HEK293 (cell line): ENCODE data around the gene NCOA3.

Experiments
- CTCF ChIA-PET: fragments of 350-600 bp; formaldehyde crosslinking; extraction: SDS; loops from one replicate; lab custom pipeline; 2021; ENCODE audit warnings: antibody characterized with exemption; lab: Yijun Ruan, JAX
- POLR2A ChIA-PET: fragments of 300-600 bp; formaldehyde crosslinking; extraction: SDS; loops from one replicate; lab custom pipeline; 2020; ENCODE audit warnings: antibody characterized with exemption, inconsistent platforms; lab: Yijun Ruan, JAX
- H3K27ac ChIP-seq: fragments of 200-500 bp; sonication (Bioruptor generic); 2 replicates; pipeline ENCODE4 v1.5.1; 2014; ENCODE audit warnings: low read depth, low read length, control low read depth, inconsistent platforms; ENCODE audit errors: extremely low read depth
- H3K36me3 ChIP-seq, 2 experiments: fragments of 200-500 bp in 1 of 2; sonication (Bioruptor generic) in 1 of 2; 1 replicate in 1 of 2; 2 replicates in 1 of 2; pipeline ENCODE4 v1.5.1; 2014 to 2017; ENCODE audit warnings: inconsistent platforms in 2 of 2, low read length in 2 of 2; ENCODE audit not compliant: control insufficient read depth in 2 of 2, insufficient read depth in 1 of 2
- H3K4me1 ChIP-seq: fragments of 200-500 bp; sonication (Bioruptor generic); 2 replicates; pipeline ENCODE4 v1.5.1; 2014; ENCODE audit warnings: mild to moderate bottlenecking, low read length, inconsistent platforms; ENCODE audit not compliant: control insufficient read depth, insufficient read depth
- H3K4me3 ChIP-seq: 2 replicates; pipeline ENCODE4 v1.5.1; 2011; ENCODE audit warnings: low read depth, mild to moderate bottlenecking, control low read depth, low read length, moderate library complexity
- H3K9me3 ChIP-seq: fragments of 200-500 bp; sonication (Bioruptor generic); 2 replicates; pipeline ENCODE4 v1.5.1; 2014; ENCODE audit warnings: low read depth, low read length, inconsistent platforms; ENCODE audit not compliant: control insufficient read depth, insufficient read depth
- HOXC10 ChIP-seq: sonication (generic); formaldehyde crosslinking; IDR thresholded peaks from 2 replicates; pipeline ENCODE4 v1.8.1; 2023; ENCODE audit warnings: mild to moderate bottlenecking, missing genetic modification reagents
- MZF1 ChIP-seq: fragments of 450-650 bp; formaldehyde crosslinking; IDR thresholded peaks from 2 replicates; pipeline ENCODE4 v1.5.1; 2017; ENCODE audit warnings: missing biosample characterization, missing genetic modification characterization, borderline replicate concordance
- PRDM10 ChIP-seq: fragments of 450-650 bp; formaldehyde crosslinking; IDR thresholded peaks from 2 replicates; pipeline ENCODE4 v1.5.1; 2016; ENCODE audit warnings: missing biosample characterization, missing genetic modification characterization
- PRDM2 ChIP-seq: fragments of 450-650 bp; formaldehyde crosslinking; IDR thresholded peaks from 2 replicates; pipeline ENCODE4 v1.5.1; 2016; ENCODE audit warnings: missing biosample characterization, missing genetic modification characterization, borderline replicate concordance
- PRDM6 ChIP-seq: fragments of 450-650 bp; formaldehyde crosslinking; IDR thresholded peaks from 2 replicates; pipeline ENCODE4 v1.5.1; 2017; ENCODE audit warnings: missing biosample characterization, missing genetic modification characterization
- REPIN1 ChIP-seq: fragments of 450-650 bp; formaldehyde crosslinking; IDR thresholded peaks from 2 replicates; pipeline ENCODE4 v1.5.1; 2017; ENCODE audit warnings: missing biosample characterization, missing genetic modification characterization, low read depth
- ZBTB11 ChIP-seq: fragments of 450-650 bp; formaldehyde crosslinking; conservative IDR thresholded peaks from 2 replicates; pipeline ENCODE4 v1.5.1; 2016; ENCODE audit warnings: low read depth, missing biosample characterization, missing genetic modification characterization
- ZNF280C ChIP-seq: fragments of 450-650 bp; formaldehyde crosslinking; IDR thresholded peaks from 2 replicates; pipeline ENCODE4 v1.5.1; 2016; ENCODE audit warnings: missing biosample characterization, missing genetic modification characterization
- ZNF449 ChIP-seq: fragments of 450-650 bp; formaldehyde crosslinking; IDR thresholded peaks from 2 replicates; pipeline ENCODE4 v1.5.1; 2017; ENCODE audit warnings: missing biosample characterization, mild to moderate bottlenecking, missing genetic modification characterization, moderate library complexity
- ZNF544 ChIP-seq: fragments of 450-650 bp; formaldehyde crosslinking; IDR thresholded peaks from 2 replicates; pipeline ENCODE4 v1.5.0; 2017; ENCODE audit warnings: missing biosample characterization, missing genetic modification characterization
- ZNF549 ChIP-seq: fragments of 450-650 bp; IDR thresholded peaks from 2 replicates; pipeline ENCODE4 v1.5.1; 2018; ENCODE audit warnings: missing biosample characterization, missing genetic modification characterization, mild to moderate bottlenecking, inconsistent platforms, moderate library complexity
- ZNF555 ChIP-seq: fragments of 450-650 bp; formaldehyde crosslinking; conservative IDR thresholded peaks from 2 replicates; pipeline ENCODE4 v1.5.1; 2017; ENCODE audit warnings: missing biosample characterization, mild to moderate bottlenecking, missing genetic modification characterization, inconsistent platforms
- ZNF571 ChIP-seq: fragments of 450-650 bp; formaldehyde crosslinking; IDR thresholded peaks from 2 replicates; pipeline ENCODE4 v1.5.0; 2017; ENCODE audit warnings: missing biosample characterization, missing genetic modification characterization
- ZNF623 ChIP-seq: fragments of 450-650 bp; formaldehyde crosslinking; IDR thresholded peaks from 2 replicates; pipeline ENCODE4 v1.5.1; 2016; ENCODE audit warnings: missing biosample characterization, missing genetic modification characterization

NCOA3 gene

GRCh38 chr20:47648943-47649342 is 147.3 kb downstream of the NCOA3 start:
- ChIA-PET POLR2A (no interaction called here), CTCF (interaction anchor here (0.6 to 2.4 kb wide), 5 partner anchors 14 to 972 kb away, joined by 3 to 10 read pairs (median 4); no protein-coding TSS in a partner anchor)
- Histone ChIP-seq H3K27ac (no peak overlapping the region), H3K4me3 (no peak overlapping the region), H3K36me3 (peaks cover 9 to 48% of the 10 kb centered on the region in 2 experiments), H3K4me1 (no peaks in the 10 kb centered on the region), H3K9me3 (no peaks in the 10 kb centered on the region)
- TF ChIP-seq MZF1 (tag by site-specific recombination), result no peak
- TF ChIP-seq PRDM2, result no peak
- TF ChIP-seq ZNF544 (tag by site-specific recombination), result no peak
- no peak for TF ChIP-seq REPIN1 (tag by site-specific recombination)
- no peak for TF ChIP-seq ZNF280C (tag by site-specific recombination)
- TF ChIP-seq ZNF449, result no peak
- no peak for TF ChIP-seq ZNF549 (tag by site-specific recombination)
- TF ChIP-seq HOXC10 (CRISPR knock-in tag), result no peak
- no peak for TF ChIP-seq ZNF571
- no peak for TF ChIP-seq PRDM10 (tag by site-specific recombination)
- no peak for TF ChIP-seq ZBTB11 (tag by site-specific recombination)
- no peak for TF ChIP-seq ZNF623 (tag by site-specific recombination)
- TF ChIP-seq ZNF555 (tag by site-specific recombination), result no peak
- TF ChIP-seq PRDM6, result no peak
